ENCODE results near the gene TLR9. TPM values are rescaled to one million over a fixed set of nuclear protein-coding genes. Genes with fewer than 3 reads are reported as not detected.

The TLR9 gene
- total and polyA plus RNA-seq, 5 donors = 0.05 to 0.24 (median 0.19) TPM

Small RNAs within 50 kb of the gene (microRNA-seq; reads per million reads assigned to microRNA genes)
- 47,992 to 65,157 reads per million in 2 donors for gene MIRLET7G

Other genes starting within 250 kb of the TLR9 start
- gene ACY1, start 242.1 kb downstream of the TLR9 start, total RNA-seq = 10 to 100 TPM; 18.4 to 27.2 (median 20.6) TPM
- gene ACY1, start 242.1 kb downstream of the TLR9 start, polyA plus RNA-seq = 19.6 TPM
- gene RPL29, start 229.8 kb downstream of the TLR9 start, total RNA-seq = 100 to 1,000 TPM; 548 to 675 (median 643) TPM
- 1,285 TPM for gene RPL29, start 229.8 kb downstream of the TLR9 start, polyA plus RNA-seq
- 10 to 100 TPM; 27.2 to 39.9 (median 36.2) TPM for gene DUSP7, start 169.1 kb downstream of the TLR9 start, total RNA-seq
- 18.1 TPM for gene DUSP7, start 169.1 kb downstream of the TLR9 start, polyA plus RNA-seq
- 1 to 10 TPM; 1.0 to 1.4 (median 1.3) TPM for gene POC1A, start 71.2 kb downstream of the TLR9 start, total RNA-seq
- 0.75 TPM for gene POC1A, start 71.2 kb downstream of the TLR9 start, polyA plus RNA-seq
- 100 to 1,000 TPM in 3 of 4 donors, 10 to 100 TPM in 1; 95.7 to 123 (median 110) TPM for gene ALAS1, start 27.5 kb downstream of the TLR9 start, total RNA-seq
- gene ALAS1, start 27.5 kb downstream of the TLR9 start, polyA plus RNA-seq = 119 TPM
- gene TWF2, start 13.5 kb upstream of the TLR9 start, total RNA-seq = 10 to 100 TPM; 32.0 to 70.0 (median 45.0) TPM
- 56.5 TPM for gene TWF2, start 13.5 kb upstream of the TLR9 start, polyA plus RNA-seq
- gene PPM1M, start 20.1 kb upstream of the TLR9 start, total RNA-seq = 10 to 100 TPM; 11.3 to 16.3 (median 14.7) TPM
- 9.5 TPM for gene PPM1M, start 20.1 kb upstream of the TLR9 start, polyA plus RNA-seq
- gene WDR82, start 53.0 kb upstream of the TLR9 start, total RNA-seq = 10 to 100 TPM; 61.0 to 65.5 (median 63.2) TPM
- 36.9 TPM for gene WDR82, start 53.0 kb upstream of the TLR9 start, polyA plus RNA-seq
- gene GLYCTK, start 62.2 kb upstream of the TLR9 start, total RNA-seq = 1 to 10 TPM; 4.2 to 7.5 (median 6.3) TPM
- gene GLYCTK, start 62.2 kb upstream of the TLR9 start, polyA plus RNA-seq = 8.1 TPM
- 1 to 10 TPM; 3.0 to 4.0 (median 3.7) TPM for gene DNAH1, start 90.7 kb upstream of the TLR9 start, total RNA-seq
- 2.6 TPM for gene DNAH1, start 90.7 kb upstream of the TLR9 start, polyA plus RNA-seq
- 10 to 100 TPM; 48.4 to 59.1 (median 55.9) TPM for gene BAP1, start 184.4 kb upstream of the TLR9 start, total RNA-seq
- 43.0 TPM for gene BAP1, start 184.4 kb upstream of the TLR9 start, polyA plus RNA-seq
- 10 to 100 TPM; 15.9 to 28.5 (median 18.3) TPM for gene PHF7, start 185.0 kb upstream of the TLR9 start, total RNA-seq
- gene PHF7, start 185.0 kb upstream of the TLR9 start, polyA plus RNA-seq = 10.9 TPM
- 10 to 100 TPM in 1 of 4 donors, 1 to 10 TPM in 3; 4.7 to 13.1 (median 8.3) TPM for gene SEMA3G, start 219.5 kb upstream of the TLR9 start, total RNA-seq
- 11.2 TPM for gene SEMA3G, start 219.5 kb upstream of the TLR9 start, polyA plus RNA-seq
- 1,000 to 10,000 TPM; 2,349 to 3,477 (median 2,851) TPM for gene TNNC1, start 228.4 kb upstream of the TLR9 start, total RNA-seq
- gene TNNC1, start 228.4 kb upstream of the TLR9 start, polyA plus RNA-seq = 6,305 TPM
- gene NISCH, start 230.0 kb upstream of the TLR9 start, total RNA-seq = 10 to 100 TPM; 48.6 to 59.2 (median 53.0) TPM
- gene NISCH, start 230.0 kb upstream of the TLR9 start, polyA plus RNA-seq = 31.2 TPM

All from right cardiac atrium (tissue), 5 donors.